ENCODE data around the gene MRPS34. TPM values are rescaled to one million over a fixed set of nuclear protein-coding genes. Genes with fewer than 3 reads are reported as not detected.

The MRPS34 gene
- total and polyA plus RNA-seq, 9 of the 15 experiments (the other 6 are each of a cell fraction or from before 2014, with no cell fraction given): 5.2 to 334 (median 92.8) TPM

DNA sequence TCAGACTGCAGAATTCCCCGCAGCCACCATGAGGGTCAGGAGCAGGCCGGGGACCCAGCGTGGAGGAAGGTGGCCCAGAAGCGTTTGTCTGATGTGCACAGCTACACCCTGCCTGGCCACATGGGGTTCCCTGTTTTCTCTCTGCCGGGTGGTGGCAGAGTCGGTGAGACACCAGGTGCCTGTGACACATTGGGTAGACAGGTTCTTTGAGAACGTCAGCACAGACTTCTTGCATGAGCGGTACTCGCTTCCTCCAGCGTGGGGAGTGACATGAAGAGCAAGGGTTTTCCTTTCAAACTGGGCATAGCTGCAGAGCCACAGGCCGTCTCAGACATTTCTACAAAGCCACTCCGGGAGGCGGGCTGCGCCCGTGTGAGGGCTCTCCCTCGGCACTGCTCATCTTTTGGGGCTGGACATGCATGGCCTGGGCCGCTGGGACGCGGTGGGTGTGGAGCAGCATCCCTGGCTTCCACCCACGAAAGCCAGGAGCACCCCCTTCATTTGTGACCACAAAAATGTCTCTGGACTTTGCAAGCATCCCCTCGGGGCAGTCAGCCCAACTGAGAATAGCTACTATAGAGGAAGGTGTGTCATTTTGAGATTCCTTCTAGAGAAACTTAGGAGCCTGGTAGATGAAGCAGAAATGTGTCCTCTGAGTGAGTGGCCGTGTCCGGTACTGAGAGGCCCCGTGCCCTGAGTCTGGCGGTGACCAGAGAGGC is 27.6 kb downstream of the MRPS34 start:
- no peak for FAIRE-seq
- no peak for ATAC-seq
- intact Hi-C loops (cut with micrococcal nuclease): no loop called here
- no peak overlapping the region for H3K4me2 ChIP-seq (ENCODE audit: insufficient read depth, low read length)
- peaks cover 3% of the 10 kb centered on the region for H3K9me1 ChIP-seq (ENCODE audit: control insufficient read depth, insufficient read depth, low read length)
- no peak overlapping the region for H2AFZ ChIP-seq (ENCODE audit: low read depth, low read length)
- POLR2A ChIA-PET: interaction anchor here (0.6 to 1.2 kb wide), 2 partner anchors 24 to 161 kb away, joined by 3 to 4 read pairs; no protein-coding TSS in a partner anchor
- no peaks in the 10 kb centered on the region for H3K9me3 ChIP-seq (replicated peaks; ENCODE audit: control insufficient read depth, insufficient read depth, low read depth, low read length)
- 86% methylated on average over 20 of the region's 25 CpGs for WGBS (ENCODE audit: insufficient coverage, low coverage, missing lambda C conversion rate)
- no peak overlapping the region for H3K4me3 ChIP-seq
- CTCF ChIA-PET (ENCODE audit: low intra/inter-chr PET ratio): no interaction called here
- H3K27ac ChIP-seq (ENCODE audit: extremely low read depth, low read depth, low read length): no peak overlapping the region
- in situ Hi-C loops (cut with MboI): no loop called here
- no peaks in the 10 kb centered on the region for H4K20me1 ChIP-seq (replicated peaks; ENCODE audit: control insufficient read depth, insufficient read depth, low read length)
- H3K27me3 ChIP-seq (ENCODE audit: control insufficient read depth in 2 of 2, insufficient read depth in 2 of 2, low read length in 2 of 2): no peaks in the 10 kb centered on the region; a peak in 1 of 5 replicates
- H3K36me3 ChIP-seq (ENCODE audit: control insufficient read depth, insufficient read depth, low read length): peaks cover 42% of the 10 kb centered on the region; the same call in 1 of the 3 replicates
- no peaks in the 10 kb centered on the region for H3K79me2 ChIP-seq (ENCODE audit: control insufficient read depth, insufficient read depth, low read length)
- peaks cover 0 to 30% of the 10 kb centered on the region in 2 experiments; a peak in 2 of 5 replicates for H3K4me1 ChIP-seq (replicated peaks in 1 of 2; ENCODE audit: control insufficient read depth in 2 of 2, insufficient read depth in 2 of 2, low read length in 2 of 2)
- TSS peak; percentile 35 for BruUV-seq (replicated peaks)
- H3K9ac ChIP-seq (ENCODE audit: insufficient read depth in 1 of 2, low read depth in 2 of 2, low read length in 2 of 2): no peak overlapping the region; a peak in 1 of 4 replicates
- DNase-seq (ENCODE audit: extremely low read depth in 1 of 4, low spot score in 3 of 4): no peak
- TF ChIP-seq, protein P1, sequence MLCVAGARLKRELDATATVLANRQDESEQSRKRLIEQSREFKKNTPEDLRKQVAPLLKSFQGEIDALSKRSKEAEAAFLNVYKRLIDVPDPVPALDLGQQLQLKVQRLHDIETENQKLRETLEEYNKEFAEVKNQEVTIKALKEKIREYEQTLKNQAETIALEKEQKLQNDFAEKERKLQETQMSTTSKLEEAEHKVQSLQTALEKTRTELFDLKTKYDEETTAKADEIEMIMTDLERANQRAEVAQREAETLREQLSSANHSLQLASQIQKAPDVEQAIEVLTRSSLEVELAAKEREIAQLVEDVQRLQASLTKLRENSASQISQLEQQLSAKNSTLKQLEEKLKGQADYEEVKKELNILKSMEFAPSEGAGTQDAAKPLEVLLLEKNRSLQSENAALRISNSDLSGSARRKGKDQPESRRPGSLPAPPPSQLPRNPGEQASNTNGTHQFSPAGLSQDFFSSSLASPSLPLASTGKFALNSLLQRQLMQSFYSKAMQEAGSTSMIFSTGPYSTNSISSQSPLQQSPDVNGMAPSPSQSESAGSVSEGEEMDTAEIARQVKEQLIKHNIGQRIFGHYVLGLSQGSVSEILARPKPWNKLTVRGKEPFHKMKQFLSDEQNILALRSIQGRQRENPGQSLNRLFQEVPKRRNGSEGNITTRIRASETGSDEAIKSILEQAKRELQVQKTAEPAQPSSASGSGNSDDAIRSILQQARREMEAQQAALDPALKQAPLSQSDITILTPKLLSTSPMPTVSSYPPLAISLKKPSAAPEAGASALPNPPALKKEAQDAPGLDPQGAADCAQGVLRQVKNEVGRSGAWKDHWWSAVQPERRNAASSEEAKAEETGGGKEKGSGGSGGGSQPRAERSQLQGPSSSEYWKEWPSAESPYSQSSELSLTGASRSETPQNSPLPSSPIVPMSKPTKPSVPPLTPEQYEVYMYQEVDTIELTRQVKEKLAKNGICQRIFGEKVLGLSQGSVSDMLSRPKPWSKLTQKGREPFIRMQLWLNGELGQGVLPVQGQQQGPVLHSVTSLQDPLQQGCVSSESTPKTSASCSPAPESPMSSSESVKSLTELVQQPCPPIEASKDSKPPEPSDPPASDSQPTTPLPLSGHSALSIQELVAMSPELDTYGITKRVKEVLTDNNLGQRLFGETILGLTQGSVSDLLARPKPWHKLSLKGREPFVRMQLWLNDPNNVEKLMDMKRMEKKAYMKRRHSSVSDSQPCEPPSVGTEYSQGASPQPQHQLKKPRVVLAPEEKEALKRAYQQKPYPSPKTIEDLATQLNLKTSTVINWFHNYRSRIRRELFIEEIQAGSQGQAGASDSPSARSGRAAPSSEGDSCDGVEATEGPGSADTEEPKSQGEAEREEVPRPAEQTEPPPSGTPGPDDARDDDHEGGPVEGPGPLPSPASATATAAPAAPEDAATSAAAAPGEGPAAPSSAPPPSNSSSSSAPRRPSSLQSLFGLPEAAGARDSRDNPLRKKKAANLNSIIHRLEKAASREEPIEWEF (CRISPR knock-in tag; IDR thresholded peaks at IDR 0.05): no peak
- TF ChIP-seq MBD2 (IDR thresholded peaks at IDR 0.05; ENCODE audit: borderline replicate concordance, low read depth): no peak
- no peak for TF ChIP-seq DIDO1 (tag; IDR thresholded peaks at IDR 0.05; ENCODE audit: low read depth)
- TF ChIP-seq, protein P2, sequence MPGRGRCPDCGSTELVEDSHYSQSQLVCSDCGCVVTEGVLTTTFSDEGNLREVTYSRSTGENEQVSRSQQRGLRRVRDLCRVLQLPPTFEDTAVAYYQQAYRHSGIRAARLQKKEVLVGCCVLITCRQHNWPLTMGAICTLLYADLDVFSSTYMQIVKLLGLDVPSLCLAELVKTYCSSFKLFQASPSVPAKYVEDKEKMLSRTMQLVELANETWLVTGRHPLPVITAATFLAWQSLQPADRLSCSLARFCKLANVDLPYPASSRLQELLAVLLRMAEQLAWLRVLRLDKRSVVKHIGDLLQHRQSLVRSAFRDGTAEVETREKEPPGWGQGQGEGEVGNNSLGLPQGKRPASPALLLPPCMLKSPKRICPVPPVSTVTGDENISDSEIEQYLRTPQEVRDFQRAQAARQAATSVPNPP (IDR thresholded peaks at IDR 0.05; ENCODE audit: borderline replicate concordance, insufficient read depth, insufficient read length): no peak
- TF ChIP-seq SMARCA5 (IDR thresholded peaks at IDR 0.05): no peak
- no peak for TF ChIP-seq SRSF3 (IDR thresholded peaks at IDR 0.05; ENCODE audit: insufficient read depth, low read length)
